ENCODE measurements around the gene VEGFA. TPM values are rescaled to one million over a fixed set of nuclear protein-coding genes. Genes with fewer than 3 reads are reported as not detected.

The VEGFA gene
- total RNA-seq, 1 experiment from 2014 or later = 55.6 TPM

DNA sequence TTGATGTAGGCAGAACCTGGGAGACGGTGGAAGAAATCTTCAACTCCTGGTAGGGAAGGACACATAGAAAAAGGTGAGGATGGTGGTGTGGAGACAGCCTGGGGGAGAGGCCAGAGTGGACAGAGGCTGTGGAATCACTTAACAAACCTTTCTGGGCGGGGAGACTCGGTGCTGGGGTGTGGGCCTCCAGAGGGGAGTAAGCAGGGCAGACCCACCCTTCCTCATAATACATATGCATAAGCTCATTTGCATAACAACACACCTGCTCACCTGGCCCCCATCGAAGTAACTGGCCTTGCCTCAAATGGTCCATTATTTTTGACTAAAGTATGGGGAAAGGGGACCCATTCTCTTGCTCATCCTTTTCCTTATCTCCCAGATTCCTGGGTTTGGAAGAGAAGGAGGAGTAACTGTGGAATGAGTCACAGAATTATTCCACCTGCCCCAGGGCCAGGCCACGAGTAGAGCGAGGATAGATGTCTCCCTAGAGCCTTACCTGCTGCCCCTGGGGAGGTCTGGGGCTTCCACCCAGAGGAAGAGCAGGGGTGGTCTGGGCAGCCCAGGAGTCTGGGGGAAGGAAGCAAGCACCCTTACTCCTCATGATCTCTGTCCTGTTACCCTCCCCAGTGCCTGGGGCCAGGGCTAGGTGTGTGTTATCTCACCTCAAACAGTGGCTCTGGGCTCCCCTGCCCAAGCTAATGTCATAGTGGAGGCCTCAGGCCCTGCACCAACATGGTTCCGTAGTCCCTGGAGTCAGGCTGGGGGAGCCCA, 10.7 kb upstream of the VEGFA start:
- no peak for DNase-seq (ENCODE audit: low spot score)

DNA sequence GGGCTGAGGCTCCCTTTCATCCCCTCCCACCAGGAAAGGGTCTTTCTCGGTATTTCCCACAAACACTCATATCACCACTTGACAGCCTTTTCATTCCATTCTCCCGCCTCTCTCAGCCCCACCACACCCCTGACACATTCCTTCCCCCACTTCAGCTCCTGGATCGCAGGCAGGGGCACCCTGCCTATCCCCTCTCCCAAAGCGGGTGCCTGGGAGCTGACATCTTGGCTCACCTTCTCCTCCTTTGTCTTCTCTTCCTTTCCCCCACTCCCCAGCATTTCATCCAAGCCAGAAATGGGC, 10.2 kb upstream of the VEGFA start:
- DNase-seq (ENCODE audit: low spot score) = no peak

DNA sequence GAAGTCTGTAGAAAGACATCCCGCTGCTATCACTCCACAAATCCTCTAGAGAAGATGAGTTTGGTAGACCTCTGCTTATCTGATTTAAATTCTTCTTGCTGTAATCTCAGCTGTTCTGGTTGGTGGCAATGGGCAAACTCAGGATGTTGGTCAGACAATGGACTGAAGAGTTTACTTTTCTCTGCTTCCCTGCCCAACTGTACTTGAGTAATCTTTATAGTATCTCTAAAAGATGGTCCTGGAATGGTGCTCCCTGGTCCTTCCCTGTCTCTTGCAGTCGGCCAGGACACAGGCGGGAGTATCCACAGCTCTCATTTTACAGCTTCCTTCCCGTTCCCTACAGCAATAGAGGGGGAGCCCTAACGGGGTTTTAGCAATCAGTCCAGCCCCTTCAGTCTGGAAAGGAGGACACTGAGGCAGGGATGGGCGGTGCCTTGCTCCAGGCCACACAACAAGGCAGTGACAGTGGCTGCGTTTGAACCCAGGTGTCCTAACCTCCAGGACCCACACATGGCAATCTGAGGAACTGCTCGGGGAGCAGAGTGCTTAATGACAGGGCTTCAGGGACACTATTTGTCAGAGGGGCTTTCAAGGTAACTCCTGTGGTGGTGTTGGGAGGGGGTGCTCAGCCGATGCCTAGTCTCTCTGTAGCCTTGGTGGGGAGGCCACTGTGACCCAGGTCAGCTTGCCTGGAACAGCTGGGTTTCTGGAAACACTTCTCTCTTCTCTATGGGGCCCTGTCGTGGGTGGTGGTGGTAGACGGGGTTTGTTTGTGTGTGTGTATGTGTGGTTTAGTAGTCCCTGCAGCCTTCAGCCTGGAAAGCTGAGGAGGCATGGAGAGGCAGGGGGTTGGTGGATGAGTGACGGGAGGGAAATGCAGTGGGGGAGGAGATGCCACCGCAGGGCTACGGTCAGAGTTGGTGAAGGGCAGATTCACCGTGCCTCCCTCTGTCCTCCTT, 9.5 kb upstream of the VEGFA start:
- DNase-seq (ENCODE audit: low spot score) = no peak

DNA sequence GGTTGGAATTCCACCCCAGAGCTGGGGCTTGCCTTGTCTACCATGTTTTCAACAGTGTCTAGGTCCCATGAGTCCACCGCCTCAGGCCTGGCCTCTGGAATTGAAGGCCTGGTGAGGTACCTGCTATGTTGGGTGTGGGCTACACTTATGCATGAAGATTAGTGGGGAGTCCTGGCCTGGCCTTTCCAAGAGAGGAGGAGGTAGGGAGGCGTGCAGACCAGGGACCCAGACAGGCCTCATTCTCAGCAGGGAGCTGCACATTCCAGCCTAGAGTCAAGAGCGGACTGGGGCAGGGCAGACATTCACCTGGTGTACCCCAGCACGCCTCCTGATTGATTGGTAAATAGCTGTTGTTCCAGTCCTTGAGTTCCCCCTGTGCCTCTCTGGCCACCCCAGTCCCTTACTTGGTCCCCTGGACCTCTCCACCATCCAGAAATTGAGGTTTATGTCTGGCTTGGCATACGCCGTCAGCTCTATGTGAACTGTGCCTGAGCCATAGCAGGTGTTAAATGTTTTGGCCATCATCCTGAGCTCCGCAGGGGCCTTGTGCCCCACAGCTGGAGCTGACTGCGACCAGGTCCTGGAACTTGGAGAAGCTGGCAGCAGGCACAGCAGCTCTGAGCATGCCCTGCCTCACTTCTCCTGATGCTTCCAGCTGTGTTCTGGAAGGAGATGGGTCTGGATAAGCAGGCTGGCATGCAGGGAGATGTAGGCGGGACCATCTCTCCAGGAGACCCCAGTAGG, 8.2 kb upstream of the VEGFA start:
- no peak for DNase-seq (ENCODE audit: low spot score)

DNA sequence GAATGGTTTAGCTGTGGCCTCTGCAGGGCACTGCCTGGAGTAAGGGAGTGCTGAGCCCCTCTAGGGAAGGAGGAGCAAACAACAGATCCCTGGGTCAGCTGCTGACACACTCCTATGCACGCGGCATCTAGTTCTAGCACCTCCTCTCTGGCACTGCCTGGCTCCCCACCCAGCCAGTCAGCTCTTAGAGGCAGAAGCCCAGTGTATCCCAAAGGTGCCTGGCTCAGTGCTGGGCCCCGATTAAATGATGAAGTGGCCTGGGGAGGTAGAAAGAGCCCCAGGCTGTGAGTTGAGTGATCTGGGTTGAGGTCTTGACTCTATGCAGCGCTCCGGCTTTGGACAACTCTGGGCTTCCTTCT, 7.6 kb upstream of the VEGFA start:
- no peak for DNase-seq (ENCODE audit: low spot score)

DNA sequence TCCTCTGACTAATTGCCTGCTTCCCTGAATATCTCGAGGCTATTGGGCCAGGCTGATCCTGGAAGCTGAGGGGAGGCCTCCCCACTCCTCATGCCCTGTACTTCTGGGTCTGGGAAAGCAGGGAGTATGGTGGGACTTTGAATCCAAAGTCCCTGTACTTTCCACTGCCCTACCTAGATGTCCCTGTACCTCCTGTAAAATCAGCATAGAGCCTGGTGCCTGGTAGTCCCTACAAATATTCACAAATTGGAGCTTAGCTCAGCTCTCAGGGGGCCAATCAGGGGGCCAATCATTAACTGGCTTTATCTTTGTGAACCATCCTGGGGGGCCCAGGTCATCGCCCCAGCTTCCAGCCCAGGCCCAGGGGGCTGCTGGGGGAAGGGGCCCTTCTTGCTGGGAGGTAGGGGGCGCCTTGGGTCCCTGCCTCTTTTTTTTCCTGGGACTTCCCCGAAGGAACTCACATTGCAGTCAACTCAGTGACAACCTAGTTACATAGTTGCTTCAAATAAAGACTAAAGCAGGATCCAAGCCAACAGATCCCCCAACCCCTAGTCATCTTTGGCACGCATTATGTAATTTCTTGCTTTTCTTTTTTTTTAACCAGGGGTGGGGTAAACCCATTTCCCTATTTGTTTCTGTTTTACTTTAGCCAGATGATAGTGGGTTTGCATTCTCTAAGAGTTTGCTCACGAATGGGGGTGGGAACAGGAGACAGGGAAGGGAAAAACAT, 6.9 kb upstream of the VEGFA start:
- no peak for DNase-seq (ENCODE audit: low spot score)

DNA sequence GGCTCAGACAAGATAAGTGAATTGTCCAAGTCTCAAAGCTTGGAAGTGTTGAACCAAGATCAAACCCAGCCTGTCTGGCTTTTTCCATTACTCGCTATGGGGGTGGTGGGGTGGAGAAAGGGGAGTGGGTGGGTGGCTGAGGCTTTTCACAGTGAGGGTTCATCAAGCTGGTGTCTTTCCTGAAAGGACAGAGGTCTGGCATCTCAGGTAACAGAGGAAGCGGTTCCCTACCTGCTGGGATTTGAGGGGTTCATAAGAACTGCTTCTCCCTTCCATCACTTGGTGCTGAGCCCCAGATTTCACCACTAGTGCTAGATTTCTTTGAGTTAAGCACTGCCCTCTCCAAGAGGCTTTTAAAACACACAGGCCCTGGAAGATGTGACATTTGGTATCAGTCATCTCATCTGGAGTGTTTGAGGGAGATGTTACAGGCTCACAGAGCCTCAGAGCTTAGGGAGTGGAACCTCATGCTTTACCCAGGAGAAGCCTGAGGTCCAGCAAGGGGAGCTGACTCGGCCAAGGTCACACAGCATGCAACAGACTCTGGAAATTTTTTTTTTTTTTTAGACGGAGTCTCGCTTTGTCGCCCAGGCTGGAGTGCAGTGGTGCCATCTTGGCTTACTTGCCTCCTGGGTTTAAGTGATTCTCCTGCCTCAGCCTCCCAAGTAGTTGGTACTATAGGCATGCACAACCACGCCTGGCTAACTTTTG, 6.0 kb upstream of the VEGFA start:
- DNase-seq (ENCODE audit: low spot score) = no peak

DNA sequence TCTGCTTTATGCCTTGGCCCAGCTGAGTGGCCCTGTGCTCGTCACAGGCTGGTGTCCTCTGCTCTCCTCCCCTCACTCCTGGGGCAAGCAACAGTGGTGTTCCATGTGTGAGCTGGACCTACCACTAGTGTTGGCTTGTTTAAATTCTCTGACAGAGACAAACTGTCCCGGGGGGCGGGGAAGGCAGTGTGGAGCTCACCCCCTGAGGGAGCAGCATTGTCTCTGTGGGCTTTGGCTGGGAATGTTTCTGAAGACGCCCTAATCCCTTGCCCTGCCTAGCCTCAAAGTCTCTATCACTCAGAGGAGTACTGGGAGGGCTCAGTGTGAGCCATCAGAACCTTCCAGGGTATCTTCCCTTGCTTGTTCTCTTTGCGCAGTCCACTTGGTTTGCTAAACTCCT, 5.2 kb upstream of the VEGFA start:
- no peak for DNase-seq (ENCODE audit: low spot score)

DNA sequence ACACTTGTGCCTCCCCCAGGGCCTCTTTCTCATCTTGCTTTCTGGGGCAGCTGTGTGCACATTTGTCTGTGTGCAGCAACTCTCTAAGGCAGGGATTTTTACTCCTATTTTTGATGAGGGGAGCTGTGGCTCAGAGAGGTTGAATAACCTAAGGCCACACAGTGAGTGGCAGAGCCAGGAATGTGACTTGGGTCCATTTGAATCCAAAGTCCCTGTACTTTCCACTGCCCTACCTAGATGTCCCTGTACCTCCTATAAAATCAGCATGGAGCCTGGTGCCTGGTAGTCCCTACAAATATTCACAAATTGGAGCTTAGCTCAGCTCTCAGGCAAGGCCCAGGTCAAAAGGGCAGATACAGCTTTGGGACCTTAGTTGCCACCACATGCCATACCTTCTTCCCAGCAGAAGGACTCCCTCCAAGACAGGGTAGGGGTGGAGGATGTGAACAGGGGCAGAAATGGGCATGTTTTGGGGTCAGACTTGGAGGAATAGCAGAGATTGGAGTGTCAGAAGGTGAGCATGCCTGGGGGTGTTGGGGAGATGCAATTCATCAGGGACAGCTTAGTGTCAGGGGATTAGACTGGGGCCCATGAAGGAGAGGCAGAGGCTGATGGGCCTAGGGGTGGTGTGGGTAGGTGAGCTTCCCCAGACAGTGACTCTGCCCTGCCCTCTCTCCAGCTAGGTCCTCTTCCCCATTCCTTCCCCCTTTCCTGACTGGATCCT, 4.1 kb upstream of the VEGFA start:
- DNase-seq (ENCODE audit: low spot score) = no peak

DNA sequence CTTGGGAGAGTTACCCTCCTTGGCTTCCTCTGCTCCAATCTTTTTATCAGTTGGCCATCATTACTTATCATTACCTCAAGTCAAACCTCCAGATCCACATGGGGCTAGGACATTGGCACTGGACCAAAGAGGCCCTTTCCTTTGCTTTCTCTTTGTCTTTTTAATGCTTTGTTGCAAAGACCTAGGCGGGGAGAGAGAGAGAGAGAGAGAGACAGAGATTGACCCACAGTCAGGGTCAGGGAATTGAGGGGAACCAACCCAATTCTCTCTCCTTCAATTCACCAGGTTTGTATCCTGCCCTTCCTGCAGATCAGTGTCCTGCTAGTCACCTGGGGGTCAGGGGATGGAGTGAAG, 3.5 kb upstream of the VEGFA start:
- DNase-seq (ENCODE audit: low spot score) = no peak

DNA sequence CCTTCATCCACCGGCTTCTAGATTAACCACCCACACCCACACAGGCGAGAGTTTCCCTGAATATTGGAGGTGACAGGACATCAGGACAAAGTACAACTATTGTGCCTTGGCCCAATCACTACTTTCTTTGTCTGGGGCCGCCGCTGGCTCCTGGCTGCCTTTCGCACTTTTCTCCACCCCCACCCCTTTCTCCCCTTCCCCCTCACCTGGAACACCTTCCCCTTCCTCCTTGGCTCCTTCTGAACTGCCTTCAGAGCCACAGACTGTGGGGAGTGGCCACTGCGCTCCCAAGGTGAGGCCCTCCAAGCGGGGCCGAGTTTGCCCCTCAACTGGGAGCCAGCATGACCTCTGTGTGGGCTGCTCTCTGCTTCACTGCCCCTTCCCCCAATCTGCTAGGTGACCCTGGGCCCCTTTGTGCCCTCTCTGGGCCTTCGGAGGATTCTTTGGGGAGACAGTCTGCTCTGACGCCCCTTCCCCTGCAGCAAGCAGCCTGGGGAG, 3.0 kb upstream of the VEGFA start:
- no peak for DNase-seq (ENCODE audit: low spot score)

DNA sequence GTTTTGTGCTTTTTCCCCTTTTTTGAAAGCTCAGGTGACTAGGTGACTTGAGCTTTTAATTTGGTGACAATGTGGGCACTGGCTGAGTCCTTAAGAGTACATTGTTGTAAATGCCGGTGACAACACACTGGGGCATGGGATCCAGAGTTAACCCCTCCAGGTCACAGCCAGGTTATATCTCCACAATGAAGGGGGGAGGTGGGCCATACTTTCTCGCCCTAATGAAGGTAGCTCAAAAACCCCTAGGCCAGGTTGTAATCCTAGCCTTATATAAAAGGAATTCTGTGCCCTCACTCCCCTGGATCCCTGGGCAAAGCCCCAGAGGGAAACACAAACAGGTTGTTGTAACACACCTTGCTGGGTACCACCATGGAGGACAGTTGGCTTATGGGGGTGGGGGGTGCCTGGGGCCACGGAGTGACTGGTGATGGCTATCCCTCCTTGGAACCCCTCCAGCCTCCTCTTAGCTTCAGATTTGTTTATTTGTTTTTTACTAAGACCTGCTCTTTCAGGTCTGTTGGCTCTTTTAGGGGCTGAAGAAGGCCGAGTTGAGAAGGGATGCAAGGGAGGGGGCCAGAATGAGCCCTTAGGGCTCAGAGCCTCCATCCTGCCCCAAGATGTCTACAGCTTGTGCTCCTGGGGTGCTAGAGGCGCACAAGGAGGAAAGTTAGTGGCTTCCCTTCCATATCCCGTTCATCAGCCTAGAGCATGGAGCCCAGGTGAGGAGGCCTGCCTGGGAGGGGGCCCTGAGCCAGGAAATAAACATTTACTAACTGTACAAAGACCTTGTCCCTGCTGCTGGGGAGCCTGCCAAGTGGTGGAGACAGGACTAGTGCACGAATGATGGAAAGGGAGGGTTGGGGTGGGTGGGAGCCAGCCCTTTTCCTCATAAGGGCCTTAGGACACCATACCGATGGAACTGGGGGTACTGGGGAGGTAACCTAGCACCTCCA, 2.2 kb upstream of the VEGFA start:
- no peak for DNase-seq (ENCODE audit: low spot score)

DNA sequence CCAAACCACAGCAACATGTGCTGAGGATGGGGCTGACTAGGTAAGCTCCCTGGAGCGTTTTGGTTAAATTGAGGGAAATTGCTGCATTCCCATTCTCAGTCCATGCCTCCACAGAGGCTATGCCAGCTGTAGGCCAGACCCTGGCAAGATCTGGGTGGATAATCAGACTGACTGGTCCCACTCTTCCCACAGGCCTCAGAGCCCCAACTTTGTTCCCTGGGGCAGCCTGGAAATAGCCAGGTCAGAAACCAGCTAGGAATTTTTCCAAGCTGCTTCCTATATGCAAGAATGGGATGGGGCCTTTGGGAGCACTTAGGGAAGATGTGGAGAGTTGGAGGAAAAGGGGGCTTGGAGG, 1.5 kb upstream of the VEGFA start:
- DNase-seq (ENCODE audit: low spot score) = no peak

DNA sequence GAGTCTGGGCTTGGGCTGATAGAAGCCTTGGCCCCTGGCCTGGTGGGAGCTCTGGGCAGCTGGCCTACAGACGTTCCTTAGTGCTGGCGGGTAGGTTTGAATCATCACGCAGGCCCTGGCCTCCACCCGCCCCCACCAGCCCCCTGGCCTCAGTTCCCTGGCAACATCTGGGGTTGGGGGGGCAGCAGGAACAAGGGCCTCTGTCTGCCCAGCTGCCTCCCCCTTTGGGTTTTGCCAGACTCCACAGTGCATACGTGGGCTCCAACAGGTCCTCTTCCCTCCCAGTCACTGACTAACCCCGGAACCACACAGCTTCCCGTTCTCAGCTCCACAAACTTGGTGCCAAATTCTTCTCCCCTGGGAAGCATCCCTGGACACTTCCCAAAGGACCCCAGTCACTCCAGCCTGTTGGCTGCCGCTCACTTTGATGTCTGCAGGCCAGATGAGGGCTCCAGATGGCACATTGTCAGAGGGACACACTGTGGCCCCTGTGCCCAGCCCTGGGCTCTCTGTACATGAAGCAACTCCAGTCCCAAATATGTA, 957 bp upstream of the VEGFA start:
- DNase-seq (ENCODE audit: low spot score) = no peak

DNA sequence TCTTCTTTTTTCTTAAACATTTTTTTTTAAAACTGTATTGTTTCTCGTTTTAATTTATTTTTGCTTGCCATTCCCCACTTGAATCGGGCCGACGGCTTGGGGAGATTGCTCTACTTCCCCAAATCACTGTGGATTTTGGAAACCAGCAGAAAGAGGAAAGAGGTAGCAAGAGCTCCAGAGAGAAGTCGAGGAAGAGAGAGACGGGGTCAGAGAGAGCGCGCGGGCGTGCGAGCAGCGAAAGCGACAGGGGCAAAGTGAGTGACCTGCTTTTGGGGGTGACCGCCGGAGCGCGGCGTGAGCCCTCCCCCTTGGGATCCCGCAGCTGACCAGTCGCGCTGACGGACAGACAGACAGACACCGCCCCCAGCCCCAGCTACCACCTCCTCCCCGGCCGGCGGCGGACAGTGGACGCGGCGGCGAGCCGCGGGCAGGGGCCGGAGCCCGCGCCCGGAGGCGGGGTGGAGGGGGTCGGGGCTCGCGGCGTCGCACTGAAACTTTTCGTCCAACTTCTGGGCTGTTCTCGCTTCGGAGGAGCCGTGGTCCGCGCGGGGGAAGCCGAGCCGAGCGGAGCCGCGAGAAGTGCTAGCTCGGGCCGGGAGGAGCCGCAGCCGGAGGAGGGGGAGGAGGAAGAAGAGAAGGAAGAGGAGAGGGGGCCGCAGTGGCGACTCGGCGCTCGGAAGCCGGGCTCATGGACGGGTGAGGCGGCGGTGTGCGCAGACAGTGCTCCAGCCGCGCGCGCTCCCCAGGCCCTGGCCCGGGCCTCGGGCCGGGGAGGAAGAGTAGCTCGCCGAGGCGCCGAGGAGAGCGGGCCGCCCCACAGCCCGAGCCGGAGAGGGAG, 580 bp downstream of the VEGFA start:
- DNase-seq (ENCODE audit: low spot score) = peak; percentile 52

DNA sequence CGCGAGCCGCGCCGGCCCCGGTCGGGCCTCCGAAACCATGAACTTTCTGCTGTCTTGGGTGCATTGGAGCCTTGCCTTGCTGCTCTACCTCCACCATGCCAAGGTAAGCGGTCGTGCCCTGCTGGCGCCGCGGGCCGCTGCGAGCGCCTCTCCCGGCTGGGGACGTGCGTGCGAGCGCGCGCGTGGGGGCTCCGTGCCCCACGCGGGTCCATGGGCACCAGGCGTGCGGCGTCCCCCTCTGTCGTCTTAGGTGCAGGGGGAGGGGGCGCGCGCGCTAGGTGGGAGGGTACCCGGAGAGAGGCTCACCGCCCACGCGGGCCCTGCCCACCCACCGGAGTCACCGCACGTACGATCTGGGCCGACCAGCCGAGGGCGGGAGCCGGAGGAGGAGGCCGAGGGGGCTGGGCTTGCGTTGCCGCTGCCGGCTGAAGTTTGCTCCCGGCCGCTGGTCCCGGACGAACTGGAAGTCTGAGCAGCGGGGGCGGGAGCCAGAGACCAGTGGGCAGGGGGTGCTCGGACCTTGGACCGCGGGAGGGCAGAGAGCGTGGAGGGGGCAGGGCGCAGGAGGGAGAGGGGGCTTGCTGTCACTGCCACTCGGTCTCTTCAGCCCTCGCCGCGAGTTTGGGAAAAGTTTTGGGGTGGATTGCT, 1.3 kb downstream of the VEGFA start:
- no peak for DNase-seq (ENCODE audit: low spot score)

DNA sequence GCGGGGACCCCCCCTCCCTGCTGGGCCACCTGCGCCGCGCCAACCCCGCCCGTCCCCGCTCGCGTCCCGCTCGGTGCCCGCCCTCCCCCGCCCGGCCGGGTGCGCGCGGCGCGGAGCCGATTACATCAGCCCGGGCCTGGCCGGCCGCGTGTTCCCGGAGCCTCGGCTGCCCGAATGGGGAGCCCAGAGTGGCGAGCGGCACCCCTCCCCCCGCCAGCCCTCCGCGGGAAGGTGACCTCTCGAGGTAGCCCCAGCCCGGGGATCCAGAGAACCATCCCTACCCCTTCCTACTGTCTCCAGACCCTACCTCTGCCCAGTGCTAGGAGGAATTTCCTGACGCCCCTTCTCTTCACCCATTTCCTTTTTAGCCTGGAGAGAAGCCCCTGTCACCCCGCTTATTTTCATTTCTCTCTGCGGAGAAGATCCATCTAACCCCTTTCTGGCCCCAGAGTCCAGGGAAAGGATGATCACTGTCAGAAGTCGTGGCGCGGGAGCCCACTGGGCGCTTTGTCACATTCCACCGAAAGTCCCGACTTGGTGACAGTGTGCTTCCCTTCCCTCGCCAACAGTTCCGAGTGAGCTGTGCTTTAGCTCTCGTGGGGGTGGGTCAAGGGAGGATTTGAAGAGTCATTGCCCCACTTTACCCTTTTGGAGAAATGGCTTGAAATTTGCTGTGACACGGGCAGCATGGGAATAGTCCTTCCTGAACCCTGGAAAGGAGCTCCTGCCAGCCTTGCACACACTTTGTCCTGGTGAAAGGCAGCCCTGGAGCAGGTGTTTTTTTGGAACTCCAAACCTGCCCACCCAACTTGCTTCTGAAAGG, 2.1 kb downstream of the VEGFA start:
- no peak for DNase-seq (ENCODE audit: low spot score)
